T-helper 1 cell treated with Interleukin-12 subunit alpha and Interleukin-12 subunit beta and Interleukin-4 antibody, amounts not matched to agents 30 ng/mL and 1 ng/mL, for 36 hours (primary cell): ENCODE measurements around the gene IGSF10. TPM values are rescaled to one million over a fixed set of nuclear protein-coding genes. Genes with fewer than 3 reads are reported as not detected.

Experiments used
- intact Hi-C: fragments of 100-400 bp; cut with micrococcal nuclease; formaldehyde crosslinking; loops from one replicate; pipeline ENCODE4 v1.15.1; 2024
- total RNA-seq: library from RNA; stranded (reverse); gene quantifications from 2 replicates; pipeline ENCODE4 v1.2.3, GENCODE V29; 2022

The IGSF10 gene
- total RNA-seq, 1 donor from 2014 or later: not detected

DNA sequence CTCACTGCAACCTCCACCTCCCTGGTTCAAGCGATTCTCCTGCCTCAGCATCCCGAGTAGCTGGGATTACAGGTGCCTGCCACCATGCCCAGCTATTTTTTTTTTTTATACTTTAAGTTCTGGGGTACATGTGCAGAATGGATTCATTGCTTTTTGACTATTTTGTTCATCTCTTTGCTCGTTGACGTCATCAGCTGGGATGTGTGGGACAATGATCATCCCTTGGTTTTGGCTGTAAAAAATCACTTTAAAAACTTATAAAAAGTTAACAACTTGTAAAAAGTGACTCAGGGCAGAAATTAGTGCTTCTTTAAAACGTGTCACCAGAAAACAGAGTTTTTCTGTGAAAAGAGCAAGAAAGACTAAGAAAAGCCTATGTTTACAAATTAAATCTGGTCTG lies 37.8 kb downstream of the IGSF10 start:
- intact Hi-C loops: no loop called here

DNA sequence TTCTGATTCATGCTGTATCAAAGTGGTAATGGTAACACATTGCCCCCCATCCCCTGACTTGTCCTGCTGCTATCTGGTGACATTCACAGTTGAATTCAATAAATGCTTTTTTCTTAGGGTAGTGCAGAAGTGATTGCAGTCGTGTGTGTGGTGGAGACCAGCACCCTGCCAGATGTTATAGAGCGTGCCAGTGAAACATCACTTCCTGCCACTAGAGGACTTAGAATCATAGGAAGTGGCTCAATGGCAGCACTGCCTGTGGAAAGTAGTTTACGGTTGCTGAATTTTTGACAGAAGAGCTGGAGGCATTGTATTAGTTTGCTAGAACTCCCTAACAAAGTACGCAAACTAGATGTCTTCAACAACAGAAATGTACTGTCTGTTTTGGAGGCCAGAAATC lies 38.9 kb downstream of the IGSF10 start:
- intact Hi-C loops: no loop called here

DNA sequence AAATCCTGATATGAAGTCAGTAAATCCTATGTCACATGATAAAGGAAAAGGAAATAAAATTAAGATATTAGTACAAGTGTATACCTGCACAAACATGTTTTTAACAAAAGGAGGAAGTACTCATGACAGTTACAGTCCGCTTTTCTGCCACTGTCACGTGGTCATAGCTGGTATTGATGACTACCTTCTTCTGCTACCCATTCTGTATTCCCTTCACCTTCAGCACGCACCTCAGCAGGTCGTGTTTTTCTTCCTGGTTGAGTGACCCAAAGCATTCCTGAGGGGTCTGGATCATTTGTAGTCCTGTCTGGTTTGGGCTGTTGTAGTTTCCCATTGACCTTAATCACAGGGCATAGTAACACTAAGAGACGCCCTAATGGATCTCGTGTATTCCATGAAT lies 41.1 kb downstream of the IGSF10 start:
- intact Hi-C loops: loop anchor here (5.0 kb wide), 1 partner anchor 1472 kb away; no protein-coding TSS in a partner anchor

DNA sequence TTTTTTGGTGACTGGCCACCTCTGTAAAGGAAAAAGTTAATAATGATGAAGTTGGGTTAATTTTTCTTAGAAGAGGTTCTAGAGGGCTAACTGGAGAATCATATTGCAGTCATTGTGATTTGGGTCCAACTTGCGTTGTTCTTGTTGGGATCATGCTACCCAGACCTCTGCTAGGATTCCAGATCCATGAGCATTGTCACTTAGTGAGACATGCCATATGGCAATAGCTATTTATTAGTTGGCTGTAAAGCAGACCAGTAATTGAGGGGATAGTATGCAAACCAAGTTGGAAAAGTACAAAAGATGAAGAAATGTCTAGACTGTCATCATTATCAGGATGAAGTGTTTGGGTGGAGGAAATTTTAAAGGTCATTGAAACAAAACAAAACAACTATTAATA lies 45.6 kb downstream of the IGSF10 start:
- intact Hi-C loops: loop anchor here (5.0 kb wide), 1 partner anchor 1477 kb away; no protein-coding TSS in a partner anchor

DNA sequence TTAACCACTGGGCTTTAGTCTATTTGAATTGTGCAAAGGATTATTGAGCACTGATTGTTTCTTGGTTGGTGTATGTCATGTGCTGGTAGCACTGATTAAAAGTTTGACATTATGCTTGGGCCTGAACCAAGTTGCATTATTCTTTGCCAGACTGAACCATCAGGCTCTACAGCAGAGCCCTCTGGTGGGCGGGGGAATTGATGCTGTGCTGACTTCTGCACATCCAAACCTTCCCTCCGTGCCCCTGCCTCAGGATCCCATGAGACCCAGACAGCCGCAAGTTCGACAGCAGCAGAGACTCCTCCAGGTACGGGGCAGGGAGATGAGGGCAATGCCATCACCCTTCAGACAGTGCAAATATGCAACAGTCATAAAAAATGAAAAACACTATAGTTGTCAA lies 47.9 kb downstream of the IGSF10 start:
- intact Hi-C loops: no loop called here

Other genes starting within 250 kb of the IGSF10 start
- 15.9 and 17.8 TPM in 2 replicates for gene P2RY14, start 182.5 kb downstream of the IGSF10 start, total RNA-seq
- 0.22 and 0.42 TPM in 2 replicates for gene GPR87, start 144.2 kb downstream of the IGSF10 start, total RNA-seq
- not detected in 2 replicates for gene P2RY13, start 131.5 kb downstream of the IGSF10 start, total RNA-seq
- gene P2RY12, start 76.3 kb downstream of the IGSF10 start, total RNA-seq: not detected in 2 replicates